ENCODE measurements around the gene GRIK3.

Gene GRIK3

DNA sequence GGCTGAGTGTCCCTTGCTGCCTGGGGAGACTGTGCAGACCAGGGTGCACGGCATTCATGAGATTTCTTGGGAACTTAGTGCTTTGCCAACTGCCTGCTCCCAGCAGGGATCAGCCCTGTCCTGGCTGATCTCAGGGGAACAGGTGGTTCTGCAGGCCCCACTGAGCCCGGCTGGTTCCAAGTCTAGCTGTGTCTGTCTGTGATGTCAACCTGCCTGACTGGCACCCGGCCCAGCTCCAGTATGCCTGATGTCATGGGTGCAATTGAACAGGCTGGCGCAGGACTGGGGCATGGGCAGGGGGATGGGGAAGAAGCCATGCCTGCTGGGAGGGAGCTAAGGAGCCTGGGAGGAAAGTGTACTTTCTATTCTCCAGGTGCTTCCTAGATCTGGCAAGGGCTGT is 227.1 kb downstream of the GRIK3 start:
- no peak for DNase-seq (ENCODE audit: low read depth)
- no peak overlapping the region for H3K4me3 ChIP-seq (ENCODE audit: low read length)
- TF ChIP-seq, protein P1, sequence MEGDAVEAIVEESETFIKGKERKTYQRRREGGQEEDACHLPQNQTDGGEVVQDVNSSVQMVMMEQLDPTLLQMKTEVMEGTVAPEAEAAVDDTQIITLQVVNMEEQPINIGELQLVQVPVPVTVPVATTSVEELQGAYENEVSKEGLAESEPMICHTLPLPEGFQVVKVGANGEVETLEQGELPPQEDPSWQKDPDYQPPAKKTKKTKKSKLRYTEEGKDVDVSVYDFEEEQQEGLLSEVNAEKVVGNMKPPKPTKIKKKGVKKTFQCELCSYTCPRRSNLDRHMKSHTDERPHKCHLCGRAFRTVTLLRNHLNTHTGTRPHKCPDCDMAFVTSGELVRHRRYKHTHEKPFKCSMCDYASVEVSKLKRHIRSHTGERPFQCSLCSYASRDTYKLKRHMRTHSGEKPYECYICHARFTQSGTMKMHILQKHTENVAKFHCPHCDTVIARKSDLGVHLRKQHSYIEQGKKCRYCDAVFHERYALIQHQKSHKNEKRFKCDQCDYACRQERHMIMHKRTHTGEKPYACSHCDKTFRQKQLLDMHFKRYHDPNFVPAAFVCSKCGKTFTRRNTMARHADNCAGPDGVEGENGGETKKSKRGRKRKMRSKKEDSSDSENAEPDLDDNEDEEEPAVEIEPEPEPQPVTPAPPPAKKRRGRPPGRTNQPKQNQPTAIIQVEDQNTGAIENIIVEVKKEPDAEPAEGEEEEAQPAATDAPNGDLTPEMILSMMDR (conservative IDR thresholded peaks at IDR 0.05; ENCODE audit: low read depth, low read length): no peak

DNA sequence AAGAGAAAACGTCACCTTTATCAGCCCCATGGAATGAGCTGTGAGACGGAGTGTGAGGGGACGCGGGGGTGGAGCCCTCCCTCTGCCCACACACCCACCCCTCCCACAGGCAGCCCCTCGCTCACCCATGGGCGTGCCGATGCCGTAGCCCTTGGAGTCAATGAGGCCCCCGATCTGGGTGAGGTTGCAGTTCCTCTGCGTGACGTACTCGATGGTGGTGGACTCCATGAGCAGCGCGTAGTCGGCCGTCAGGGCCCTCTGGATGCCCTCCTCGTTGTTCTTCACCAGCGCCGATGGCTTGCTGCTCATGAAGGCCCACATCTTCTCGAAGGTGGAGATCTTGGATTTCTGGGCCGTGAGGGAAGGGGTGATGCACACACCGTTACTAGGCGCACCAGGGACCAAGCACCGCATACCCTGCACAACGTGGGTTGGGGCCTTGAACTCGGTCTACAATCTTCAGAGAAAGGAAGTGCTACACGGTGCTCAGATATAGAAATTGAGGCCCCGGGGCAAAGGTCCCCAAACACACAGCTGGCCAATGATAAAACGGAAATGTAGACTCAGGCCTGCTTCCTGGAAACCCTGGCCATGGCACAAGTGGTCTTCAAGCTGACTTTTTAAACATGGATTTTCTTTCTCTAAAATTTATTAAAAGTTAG is 228.2 kb downstream of the GRIK3 start:
- TF ChIP-seq, protein P1 (conservative IDR thresholded peaks at IDR 0.05; ENCODE audit: low read depth, low read length): no peak
- no peak overlapping the region for H3K4me3 ChIP-seq (ENCODE audit: low read length)
- no peak for DNase-seq (ENCODE audit: low read depth)

DNA sequence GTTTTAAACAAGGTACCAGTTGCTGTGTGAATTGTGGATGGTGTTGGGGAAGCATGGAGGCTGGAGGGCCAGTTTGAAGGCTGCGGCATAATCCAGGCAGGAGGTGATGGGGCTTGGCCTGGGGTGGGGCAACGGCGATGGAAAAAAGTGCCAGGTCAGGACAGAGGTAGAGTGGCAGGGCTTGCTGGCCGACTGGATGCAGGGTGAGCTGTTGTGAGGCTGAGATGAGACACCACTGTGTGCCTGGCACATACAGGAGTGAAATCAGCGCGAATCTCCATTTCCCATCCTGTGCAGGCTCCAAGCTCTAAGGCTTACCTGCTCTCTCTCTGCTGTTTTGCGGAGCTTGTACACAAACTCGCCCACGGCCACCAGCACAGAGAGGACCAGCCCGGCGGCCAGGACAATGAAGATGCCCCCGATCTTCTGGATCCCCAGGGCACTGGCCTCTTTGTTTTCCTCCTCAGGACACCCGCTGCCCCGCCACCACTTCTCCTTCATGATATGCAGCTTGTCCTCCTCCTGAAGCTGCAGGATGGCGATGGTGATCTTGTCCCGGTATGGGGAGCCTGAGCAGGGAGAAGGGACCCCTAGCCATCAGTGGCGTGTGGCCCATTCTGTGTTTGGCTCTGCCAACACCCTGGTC is 229.5 kb downstream of the GRIK3 start:
- DNase-seq (ENCODE audit: low read depth): no peak
- TF ChIP-seq, protein P1 (conservative IDR thresholded peaks at IDR 0.05; ENCODE audit: low read depth, low read length): no peak
- no peak overlapping the region for H3K4me3 ChIP-seq (ENCODE audit: low read length)

DNA sequence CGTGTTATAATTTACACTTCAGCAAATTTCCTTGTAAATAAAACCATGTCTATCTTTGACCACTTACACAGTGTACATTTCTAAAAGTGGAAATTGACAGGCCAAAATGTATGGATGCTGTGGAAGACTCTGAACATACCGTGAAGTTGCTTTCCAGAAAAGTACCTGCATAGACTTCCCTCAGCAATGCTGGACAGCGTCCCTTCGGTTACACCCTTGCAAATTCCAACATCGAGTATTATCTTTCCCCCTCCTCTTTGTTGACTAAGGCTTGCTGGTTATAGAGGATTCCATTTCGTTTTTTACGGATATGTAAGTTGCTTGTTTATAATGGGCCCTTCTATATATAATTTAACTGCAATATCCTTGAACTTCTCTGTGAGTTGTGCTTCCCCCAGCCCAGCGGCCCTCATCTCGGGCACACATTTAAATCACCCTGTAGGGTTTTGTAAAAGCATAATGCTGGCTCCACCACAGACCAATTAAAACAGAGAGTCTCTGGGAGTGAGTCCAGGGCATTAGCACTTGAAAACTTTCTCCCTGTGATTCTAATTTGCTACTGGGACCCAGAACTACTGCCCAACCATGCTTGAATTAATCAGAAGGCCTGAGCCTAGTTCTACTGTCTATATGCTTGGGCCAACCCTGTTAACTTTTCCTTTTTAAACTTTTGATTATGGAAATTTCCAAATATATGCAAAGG is 230.3 kb downstream of the GRIK3 start:
- no peak for DNase-seq (ENCODE audit: low read depth)
- TF ChIP-seq, protein P1 (conservative IDR thresholded peaks at IDR 0.05; ENCODE audit: low read depth, low read length): no peak
- H3K4me3 ChIP-seq (ENCODE audit: low read length): no peak overlapping the region

DNA sequence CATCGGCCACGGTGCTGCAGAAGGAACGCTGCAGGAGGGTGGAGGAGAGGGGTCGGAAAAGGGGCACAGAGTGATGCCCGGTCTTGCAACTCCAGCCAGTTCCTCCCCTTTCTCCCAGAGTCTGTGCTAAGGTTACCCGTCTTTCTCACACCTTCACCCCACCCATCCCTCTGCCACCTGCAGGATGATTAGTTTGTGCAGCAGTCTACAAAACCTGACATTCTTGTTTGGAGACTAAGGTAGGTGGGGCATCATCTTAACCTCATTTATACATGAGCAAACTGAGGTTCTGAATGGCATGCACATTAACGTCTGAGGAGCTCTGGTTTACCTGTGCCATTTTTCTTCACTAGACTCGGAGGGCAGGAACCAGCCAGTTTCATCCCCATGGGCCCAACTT is 232.3 kb downstream of the GRIK3 start:
- TF ChIP-seq, protein P1 (conservative IDR thresholded peaks at IDR 0.05; ENCODE audit: low read depth, low read length): no peak
- DNase-seq (ENCODE audit: low read depth): no peak

DNA sequence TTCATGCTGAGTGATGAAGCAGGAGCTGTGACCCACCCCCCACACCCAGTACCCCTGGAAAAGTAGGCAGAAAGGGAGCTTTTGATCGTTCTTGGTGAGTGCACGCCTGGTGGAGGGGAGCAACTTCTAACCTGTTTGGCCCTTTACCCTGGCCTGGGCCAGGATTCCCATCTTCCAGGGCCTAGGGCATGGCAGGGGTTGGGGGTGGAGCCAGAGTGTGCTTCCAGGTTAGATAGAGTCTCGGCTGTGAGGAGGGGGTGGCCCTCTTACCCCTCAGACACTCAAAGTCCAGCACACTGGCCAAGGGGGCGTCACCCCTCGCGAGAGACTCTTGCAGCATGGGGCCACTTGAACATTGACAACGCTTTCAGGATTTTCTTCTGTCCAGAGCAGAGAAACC is 236.6 kb downstream of the GRIK3 start:
- no peak overlapping the region for H3K4me3 ChIP-seq (ENCODE audit: low read length)
- TF ChIP-seq, protein P1 (conservative IDR thresholded peaks at IDR 0.05; ENCODE audit: low read depth, low read length): no peak
- no peak for DNase-seq (ENCODE audit: low read depth)

More for the DNA sequence above, 232.3 kb downstream of the GRIK3 start:
- no peak overlapping the region for H3K4me3 ChIP-seq (ENCODE audit: low read length)

Measured in retinal pigment epithelial cell (primary cell).